IPS-11a (cell line): Measurements from ENCODE around the gene MCL1.
"Not testable (repeated sequence)": the region's sequence is repeated elsewhere in the genome, so short reads cannot be mapped to it uniquely, and the experiment has no call there.

Source experiments
- H3K4me3 ChIP-seq: one replicate; pipeline ENCODE4 v1.5.1; 2013; ENCODE audit warnings: low read depth, low read length, control low read depth

MCL1 gene

DNA sequence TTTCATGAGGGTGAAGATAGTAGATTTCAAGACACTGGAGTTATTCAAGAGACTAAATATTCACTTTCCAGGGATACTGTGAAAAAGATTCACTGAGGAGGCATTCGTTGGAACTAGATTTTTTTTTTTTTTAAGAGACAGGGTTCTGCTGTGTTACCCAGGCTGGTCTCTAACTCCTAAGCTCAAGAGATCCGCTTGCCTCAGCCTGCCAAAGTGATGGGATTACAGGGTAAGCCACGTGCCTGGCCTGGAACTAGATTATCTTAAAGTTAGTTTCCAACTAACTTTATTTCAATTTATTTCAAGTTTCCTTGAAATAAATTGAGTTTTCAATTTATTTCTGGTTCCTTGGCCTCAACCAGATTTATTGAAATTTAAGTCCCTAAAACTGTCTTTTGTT lies 24.3 kb upstream of the MCL1 start:
- no peak overlapping the region for H3K4me3 ChIP-seq

DNA sequence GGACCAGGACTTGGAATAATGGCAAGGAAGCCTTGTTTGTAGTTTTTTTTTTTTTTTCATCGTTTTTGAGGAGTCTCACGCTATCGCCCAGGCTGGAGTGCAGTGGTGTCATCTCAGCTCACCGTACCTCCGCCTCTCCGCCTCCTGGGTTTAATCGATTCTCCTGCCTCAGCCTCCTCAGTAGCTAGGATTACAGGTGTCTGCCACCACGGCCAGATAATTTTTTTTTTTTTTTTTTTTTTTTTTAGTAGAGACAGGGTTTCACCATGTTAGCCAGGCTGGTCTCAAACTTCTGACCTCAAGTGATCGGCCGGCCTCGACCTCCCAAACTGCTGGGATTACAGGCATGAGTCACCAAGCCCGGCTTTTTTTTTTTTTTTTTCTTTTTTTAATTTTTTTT lies 23.0 kb upstream of the MCL1 start:
- H3K4me3 ChIP-seq, result not testable (repeated sequence)

GRCh38 chr1:150601540-150601939 lies 22.1 kb upstream of the MCL1 start:
- no peak overlapping the region for H3K4me3 ChIP-seq

- not testable (repeated sequence) for H3K4me3 ChIP-seq
Measured at GRCh38 chr1:150598346-150598745, 18.9 kb upstream of the MCL1 start.

GRCh38 chr1:150596976-150597375 lies 17.6 kb upstream of the MCL1 start:
- H3K4me3 ChIP-seq, result no peak overlapping the region

- no peak overlapping the region for H3K4me3 ChIP-seq
Measured at GRCh38 chr1:150596095-150596892, 16.9 kb upstream of the MCL1 start.

DNA sequence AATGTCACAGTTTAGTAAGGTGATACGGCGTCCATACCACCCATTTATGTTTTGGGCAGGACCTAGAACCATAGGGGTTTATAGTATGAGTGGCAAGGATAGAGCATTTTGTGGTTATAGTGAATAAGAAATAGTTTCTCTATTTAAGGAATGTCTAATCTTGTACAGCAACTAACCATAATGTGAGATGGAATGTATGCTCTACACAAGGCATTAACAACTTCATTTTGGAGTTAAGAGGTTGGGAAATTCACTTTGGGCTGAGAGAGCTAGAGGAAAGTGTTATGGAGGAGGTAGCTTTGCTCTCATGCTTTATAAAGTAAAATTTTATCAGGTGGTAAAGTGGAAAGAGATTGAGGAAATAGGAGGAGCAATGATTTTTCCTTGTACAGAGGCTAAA lies 3.0 kb upstream of the MCL1 start:
- H3K4me3 ChIP-seq, result no peak overlapping the region

DNA sequence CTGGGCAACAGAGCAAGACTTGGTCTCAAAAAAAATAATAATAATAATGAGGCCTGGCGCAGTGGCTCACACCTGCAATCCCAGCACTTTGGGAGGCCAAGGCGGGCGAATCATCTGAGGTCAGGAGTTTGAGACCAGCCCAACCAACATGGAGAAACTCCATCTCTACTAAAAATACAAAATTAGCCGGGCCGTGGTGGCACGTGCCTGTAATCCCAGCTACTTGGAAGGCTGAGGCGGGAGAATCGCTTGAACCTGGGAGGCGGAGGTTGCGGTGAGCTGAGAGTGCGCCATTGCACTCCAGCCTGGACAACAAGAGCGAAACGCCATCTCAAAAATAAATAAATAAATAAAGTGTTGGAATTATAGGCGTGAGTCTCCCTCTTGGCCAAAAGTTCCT lies 2.6 kb upstream of the MCL1 start:
- H3K4me3 ChIP-seq, result not testable (repeated sequence)

GRCh38 chr1:150581437-150581836 lies 2.0 kb upstream of the MCL1 start:
- H3K4me3 ChIP-seq, result not testable (repeated sequence)

DNA sequence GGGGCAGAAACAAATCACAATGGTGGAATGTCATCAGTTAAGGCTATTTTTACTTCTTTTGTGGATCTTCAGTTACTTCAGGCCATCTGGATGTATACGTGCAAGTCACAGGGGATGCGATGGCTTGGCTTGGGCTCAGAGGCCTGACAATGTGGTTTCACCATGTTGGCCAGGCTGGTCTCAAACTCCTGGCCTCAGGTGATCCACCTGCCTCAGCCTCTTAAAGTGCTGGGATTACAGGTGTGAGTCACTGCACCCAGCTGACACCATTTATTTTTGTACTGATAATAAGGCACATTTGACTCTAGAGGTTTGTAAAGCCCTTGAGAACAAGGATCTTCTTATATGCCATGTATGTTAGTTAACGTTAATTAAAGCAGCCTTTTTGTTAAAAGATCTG lies 1.6 kb upstream of the MCL1 start:
- not testable (repeated sequence) for H3K4me3 ChIP-seq

- H3K4me3 ChIP-seq, result peak overlapping the region; percentile 55
Measured at GRCh38 chr1:150579945-150580642, 684 bp upstream of the MCL1 start.

- peak overlapping the region; percentile 99 for H3K4me3 ChIP-seq
Measured at GRCh38 chr1:150578272-150579109, 919 bp downstream of the MCL1 start.

DNA sequence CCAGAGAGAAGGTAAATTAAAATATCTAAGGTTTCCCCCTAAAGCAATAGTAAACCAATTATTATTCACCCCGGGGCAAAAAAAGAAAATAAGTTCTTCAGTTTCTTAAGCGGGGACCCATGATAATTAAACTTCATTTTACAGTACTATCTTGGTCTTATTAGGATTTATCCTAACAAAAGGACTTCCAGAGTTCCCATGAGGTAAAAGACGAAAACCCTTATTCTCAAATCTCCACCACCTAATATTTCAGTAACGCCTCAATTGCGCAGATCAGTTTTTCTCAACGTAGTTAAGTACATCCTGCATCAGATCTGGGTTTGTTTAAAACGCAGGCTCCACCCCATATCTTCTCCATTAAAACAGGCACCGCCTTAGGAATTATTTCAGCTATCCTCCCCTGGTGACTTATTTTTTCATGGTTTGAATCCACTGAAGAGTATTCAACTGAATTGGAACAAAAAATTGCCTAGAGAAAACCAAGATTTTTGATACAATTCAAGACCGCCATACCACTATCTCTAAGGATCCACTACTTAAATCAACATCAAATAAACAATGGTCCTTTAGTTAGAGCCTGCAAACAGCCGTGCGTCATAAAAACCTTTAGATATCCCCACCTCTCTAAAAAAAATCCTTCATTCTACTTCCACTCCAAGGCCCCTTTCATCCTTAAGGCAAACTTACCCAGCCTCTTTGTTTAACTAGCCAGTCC lies 1.7 kb downstream of the MCL1 start:
- peak overlapping the region; percentile 99 for H3K4me3 ChIP-seq

DNA sequence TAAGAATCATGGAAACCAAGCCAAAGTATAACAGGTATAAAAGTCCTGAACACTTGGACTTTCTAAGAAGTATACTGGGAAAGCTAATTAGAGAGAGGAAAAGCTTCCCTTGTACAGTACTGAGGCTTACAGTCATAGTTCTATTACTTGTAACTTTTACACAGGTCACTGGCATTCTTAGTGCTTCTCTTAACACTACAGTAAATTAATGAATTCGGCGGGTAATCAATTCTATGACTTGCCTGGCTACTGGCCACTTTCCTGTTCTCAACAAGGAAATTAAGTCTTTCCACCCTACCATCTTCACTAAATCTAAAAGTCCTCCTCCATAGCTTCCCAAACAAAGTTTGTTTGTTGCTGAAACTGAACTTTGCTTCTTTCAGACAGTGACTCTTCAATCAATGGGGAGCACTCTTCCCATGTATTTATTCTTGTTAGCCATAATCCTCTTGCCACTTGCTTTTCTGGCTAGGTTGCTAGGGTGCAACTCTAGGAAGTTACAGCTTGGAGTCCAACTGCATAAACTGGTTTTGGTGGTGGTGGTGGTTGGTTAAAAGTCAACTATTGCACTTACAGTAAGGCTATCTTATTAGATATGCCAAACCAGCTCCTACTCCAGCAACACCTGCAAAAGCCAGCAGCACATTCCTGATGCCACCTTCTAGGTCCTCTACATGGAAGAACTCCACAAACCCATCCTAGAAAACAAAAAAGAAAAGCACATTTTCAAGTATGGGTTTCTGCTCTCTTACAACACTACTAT lies 2.4 kb downstream of the MCL1 start:
- H3K4me3 ChIP-seq, result peak overlapping the region; percentile 99

DNA sequence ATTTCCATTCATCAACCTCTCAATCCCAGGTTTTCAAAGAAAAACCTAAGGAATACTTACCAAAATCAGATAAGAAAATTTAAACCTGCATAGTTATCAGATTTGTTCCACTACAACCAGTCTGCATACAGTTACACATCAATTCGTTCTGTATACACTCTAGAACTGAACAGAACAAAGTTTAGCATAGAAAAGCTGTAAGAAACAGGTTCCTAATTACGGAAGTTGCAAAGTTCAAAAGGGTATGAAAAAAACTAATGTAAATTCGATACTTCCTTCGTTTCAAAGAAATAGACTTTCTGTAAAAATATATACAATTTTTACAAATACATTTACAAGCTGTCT lies 3.1 kb downstream of the MCL1 start:
- H3K4me3 ChIP-seq, result peak overlapping the region; percentile 99

DNA sequence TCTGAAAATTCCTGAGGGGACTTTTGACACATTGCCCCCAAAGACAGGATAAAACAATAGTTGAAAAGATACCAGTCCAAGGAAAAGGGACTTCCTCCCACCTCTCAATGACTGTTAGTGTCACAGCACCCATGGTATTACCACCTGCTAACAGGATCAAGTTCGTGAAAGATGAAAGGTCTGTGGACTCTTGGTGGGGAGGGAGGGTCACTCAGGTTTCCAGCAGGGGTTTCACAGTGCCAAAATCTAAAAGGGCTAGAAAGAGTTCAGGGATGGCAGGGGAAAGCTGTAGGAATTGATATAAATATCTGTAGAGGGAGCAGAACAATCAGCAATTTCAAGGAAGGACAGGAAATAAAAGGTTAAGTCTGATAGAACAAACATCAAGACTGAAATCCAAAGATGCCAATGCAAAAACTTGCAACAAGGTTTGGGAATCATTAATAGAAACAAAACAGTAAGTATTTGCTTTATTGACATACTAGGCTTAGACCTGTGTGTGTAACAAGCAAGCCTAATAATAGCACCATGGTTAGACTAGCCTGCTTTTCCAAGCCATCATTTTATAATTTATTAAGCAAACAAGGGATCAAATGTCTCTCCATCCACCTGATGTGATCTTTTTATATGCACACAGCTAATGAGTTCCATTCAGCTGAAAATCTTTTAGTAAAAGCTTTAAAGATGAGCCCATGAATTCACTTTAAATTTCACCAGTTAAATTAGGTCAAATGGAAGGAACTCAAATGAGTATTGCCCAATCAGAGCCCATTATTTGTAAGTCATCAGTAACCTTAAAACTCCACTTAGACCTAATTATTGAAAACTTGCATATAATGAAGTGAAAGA lies 3.7 kb downstream of the MCL1 start:
- H3K4me3 ChIP-seq, result peak overlapping the region; percentile 99

DNA sequence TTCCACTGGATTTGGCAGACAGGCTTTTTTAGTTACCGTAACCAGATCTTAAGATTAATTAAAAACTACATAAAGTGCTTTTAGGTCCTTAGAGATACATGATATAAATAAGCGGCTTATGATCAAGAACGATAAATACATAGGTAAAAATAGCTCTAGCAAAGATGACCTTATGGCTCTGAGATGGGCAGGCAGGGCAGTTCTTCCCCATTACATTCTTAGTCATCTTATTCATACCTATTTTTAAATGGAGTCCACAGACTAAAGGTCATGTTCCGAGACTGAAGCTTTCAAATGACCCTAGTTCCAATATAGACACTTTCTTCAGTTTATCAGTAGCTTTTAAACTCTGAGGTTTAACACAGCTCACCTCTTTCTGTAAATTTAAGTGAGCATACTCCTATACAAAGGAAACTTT lies 4.3 kb downstream of the MCL1 start:
- peak overlapping the region; percentile 4 for H3K4me3 ChIP-seq

DNA sequence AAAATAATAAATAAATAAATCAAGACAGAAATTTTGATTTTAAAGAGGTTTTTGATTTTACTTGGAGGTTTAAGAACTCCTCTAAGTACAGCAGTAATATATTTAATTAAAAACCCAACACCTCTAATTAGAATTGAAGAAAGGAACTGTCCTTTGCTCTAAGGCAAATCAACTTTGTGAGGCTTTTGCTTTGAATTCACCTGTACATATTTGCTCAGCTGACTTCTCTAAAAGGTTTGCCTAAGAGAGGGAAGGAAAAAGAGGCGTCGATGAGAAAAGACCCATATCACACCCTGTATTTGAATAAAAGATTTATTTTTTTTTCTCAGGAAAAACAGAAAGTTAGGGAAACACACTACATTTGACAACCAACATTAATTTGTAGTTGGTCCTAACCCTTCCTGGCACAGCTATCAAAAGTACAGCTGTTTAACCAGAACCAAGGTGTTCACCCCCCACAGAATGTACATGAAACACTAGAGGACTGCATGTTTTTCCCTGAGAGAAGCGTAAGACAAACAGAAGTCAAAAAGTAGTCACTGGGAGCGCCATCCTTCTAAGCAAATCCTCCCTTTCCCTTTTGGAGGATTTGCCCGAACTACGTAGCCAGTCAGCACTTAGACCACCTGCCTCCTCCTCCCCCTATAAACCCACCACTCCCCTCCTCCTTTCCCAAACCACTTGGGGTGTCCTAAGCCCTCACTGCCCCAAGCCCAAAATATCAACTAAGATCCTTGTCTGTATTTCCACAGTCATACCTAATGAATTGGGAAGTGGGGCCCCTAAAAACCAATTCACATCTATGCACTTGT lies 4.9 kb downstream of the MCL1 start:
- H3K4me3 ChIP-seq, result no peak overlapping the region

DNA sequence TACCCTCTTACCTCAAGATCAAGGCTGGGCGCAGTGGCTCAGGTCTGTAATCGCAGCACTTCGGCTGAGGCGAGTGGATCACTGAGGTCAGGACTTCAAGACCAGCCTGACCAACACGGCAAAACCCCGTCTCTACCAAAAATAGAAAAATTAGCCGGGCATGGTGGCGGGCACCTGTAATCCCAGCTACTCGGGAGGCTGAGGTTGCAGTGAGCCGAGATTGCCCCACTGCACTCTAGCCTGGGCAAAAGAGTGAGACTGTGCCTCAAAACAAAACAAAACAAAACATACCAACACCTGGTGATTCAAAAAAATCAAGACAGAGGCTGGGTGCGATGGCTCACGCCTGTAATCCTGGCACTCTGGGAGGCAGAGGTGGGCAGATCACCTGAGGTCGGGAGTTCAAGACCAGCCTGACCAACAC lies 5.8 kb downstream of the MCL1 start:
- H3K4me3 ChIP-seq, result not testable (repeated sequence)
